ENCODE data around the gene DCBLD2.

Gene DCBLD2

GRCh38 chr3:98788651-98789050 lies 112.8 kb downstream of the DCBLD2 start:
- no peak for DNase-seq

- DNase-seq, result no peak
Measured at GRCh38 chr3:98787181-98787580, 114.3 kb downstream of the DCBLD2 start.

GRCh38 chr3:98786364-98787006 lies 115.0 kb downstream of the DCBLD2 start:
- no peak for DNase-seq

- DNase-seq, result no peak
Measured at GRCh38 chr3:98784666-98785600, 116.6 kb downstream of the DCBLD2 start.

GRCh38 chr3:98784042-98784441 lies 117.5 kb downstream of the DCBLD2 start:
- no peak for DNase-seq

GRCh38 chr3:98782824-98783500 lies 118.5 kb downstream of the DCBLD2 start:
- no peak for DNase-seq

GRCh38 chr3:98780343-98780742 lies 121.2 kb downstream of the DCBLD2 start:
- DNase-seq, result no peak

- DNase-seq, result no peak
Measured at GRCh38 chr3:98779541-98780335, 121.8 kb downstream of the DCBLD2 start.

GRCh38 chr3:98778852-98779413 lies 122.6 kb downstream of the DCBLD2 start:
- DNase-seq, result no peak

GRCh38 chr3:98778383-98778782 lies 123.1 kb downstream of the DCBLD2 start:
- no peak for DNase-seq

- no peak for DNase-seq
Measured at GRCh38 chr3:98777801-98778220, 123.7 kb downstream of the DCBLD2 start.

- no peak for DNase-seq
Measured at GRCh38 chr3:98777286-98777685, 124.2 kb downstream of the DCBLD2 start.

GRCh38 chr3:98776140-98776493 lies 125.4 kb downstream of the DCBLD2 start:
- DNase-seq, result no peak

- DNase-seq, result no peak
Measured at GRCh38 chr3:98775459-98776139, 125.9 kb downstream of the DCBLD2 start.

- DNase-seq, result no peak
Measured at GRCh38 chr3:98772022-98772421, 129.5 kb downstream of the DCBLD2 start.

- no peak for DNase-seq
Measured at GRCh38 chr3:98770261-98771039, 131.0 kb downstream of the DCBLD2 start.

GRCh38 chr3:98769448-98769847 lies 132.0 kb downstream of the DCBLD2 start:
- DNase-seq, result no peak

- DNase-seq, result no peak
Measured at GRCh38 chr3:98768961-98769360, 132.5 kb downstream of the DCBLD2 start.

- no peak for DNase-seq
Measured at GRCh38 chr3:98766924-98767323, 134.6 kb downstream of the DCBLD2 start.

GRCh38 chr3:98765721-98766120 lies 135.8 kb downstream of the DCBLD2 start:
- DNase-seq, result no peak

GRCh38 chr3:98764472-98764884 lies 137.0 kb downstream of the DCBLD2 start:
- no peak for DNase-seq

All from activated CD4-positive, alpha-beta T cell treated with anti-CD3 and anti-CD28 coated beads, Interleukin-2, amount 50 U/mL, for 48 hours (primary cell).